NCI-H345 treated with DMSO at 0.1 percent for 48 hours (cell line): ENCODE results near the gene SAMD5.

Source experiments
- DNase-seq: peaks from one replicate; lab custom pipeline; 2025; ENCODE audit not compliant: unreplicated experiment; lab: John Stamatoyannopoulos, UW

Gene SAMD5

DNA sequence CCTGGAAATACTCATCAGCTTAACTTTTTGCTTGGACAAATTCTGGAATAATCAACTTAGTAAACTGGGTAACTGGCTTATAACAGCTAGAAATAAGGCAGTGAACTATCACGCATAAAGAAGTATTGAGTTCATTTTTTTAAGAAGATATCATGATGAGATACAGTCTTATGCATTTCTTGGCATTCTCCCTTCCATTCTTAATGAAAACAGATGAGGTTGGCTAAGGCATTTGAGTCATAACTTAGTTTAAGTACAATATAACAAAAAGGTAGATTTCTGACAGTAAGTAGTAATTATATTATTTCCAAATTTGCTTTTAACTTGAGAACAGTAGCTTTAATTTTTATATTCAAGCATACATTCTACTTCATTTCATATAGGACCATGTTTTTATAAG, 56.1 kb downstream of the SAMD5 start:
- no peak for DNase-seq

DNA sequence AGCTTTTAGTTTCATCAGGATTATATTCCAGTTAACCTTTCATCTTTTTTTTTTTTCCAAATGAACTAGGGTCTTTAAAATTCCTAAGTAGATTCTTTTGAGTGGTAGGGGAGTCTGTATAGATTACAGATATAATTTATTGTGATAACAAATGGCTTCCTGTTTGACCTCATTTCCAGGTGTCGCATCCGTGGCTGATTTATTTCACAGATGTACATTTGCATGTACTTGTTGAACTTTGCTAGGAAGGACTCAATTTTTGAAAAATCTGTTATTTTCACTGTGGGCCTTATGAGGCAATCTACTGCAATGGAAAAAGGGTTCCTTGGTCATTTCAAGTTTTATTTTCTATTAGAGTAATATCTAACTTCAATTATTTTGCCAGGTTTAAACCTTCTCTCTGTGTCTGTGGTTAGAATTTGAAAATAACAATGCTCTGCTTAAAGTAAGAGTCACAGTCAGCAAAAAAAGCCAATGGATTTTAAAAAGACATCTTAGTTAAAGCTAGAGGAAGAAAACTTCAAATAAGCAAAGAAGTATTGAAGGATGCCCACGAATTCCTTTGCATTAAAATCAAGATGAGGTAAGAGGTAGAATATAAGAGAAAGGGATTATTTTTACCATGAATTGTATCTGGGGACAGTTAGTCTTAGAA, 57.9 kb downstream of the SAMD5 start:
- no peak for DNase-seq

DNA sequence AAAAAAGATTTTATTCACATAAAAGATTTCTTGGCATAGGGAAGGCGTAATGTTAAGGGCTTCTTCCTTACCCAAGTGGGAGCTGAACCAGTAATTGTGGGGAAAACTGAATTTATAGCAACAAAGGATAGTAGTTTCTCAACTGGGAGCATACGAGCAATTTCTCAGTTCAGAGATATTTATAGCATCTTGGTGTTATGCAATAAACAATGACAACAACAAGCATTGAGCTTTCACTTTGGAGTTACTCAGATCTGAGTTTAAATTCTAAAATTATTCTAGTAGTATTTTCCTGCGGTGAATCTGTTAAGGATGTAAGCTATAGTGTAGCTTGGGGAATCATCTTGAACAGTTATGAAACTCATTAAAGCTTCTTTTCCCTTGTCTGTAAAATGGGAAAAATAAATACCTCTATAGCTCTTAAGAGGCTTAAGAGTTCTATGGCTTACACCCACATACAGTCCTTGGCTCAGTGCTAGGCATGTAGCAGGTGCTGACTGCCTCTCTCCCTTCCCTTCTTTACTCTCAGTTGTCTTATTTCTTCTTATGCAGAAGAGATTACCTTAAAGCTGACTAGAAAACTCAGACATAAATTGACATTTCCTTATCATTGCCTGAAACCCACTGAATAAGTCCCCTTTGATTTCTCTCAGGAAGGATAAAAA, 58.8 kb downstream of the SAMD5 start:
- DNase-seq = no peak

DNA sequence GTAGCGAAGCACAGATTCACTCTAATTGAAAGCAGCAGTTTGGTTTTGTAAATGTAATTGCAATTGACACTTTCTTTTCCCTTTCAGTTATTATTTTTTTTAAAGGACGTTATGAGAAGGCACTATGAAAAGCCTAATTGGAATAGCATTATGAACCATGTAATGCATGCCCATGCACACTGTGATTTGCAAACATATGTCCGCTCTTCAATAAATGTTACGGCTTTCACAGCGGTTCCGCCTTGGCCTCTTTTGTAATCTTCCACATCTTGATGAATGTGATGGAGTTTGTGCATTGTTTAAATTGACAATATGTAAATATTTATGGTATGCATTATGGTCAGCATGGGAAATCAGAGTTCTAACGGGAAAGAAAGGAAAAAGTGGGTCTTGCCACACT, 61.3 kb downstream of the SAMD5 start:
- DNase-seq = no peak

DNA sequence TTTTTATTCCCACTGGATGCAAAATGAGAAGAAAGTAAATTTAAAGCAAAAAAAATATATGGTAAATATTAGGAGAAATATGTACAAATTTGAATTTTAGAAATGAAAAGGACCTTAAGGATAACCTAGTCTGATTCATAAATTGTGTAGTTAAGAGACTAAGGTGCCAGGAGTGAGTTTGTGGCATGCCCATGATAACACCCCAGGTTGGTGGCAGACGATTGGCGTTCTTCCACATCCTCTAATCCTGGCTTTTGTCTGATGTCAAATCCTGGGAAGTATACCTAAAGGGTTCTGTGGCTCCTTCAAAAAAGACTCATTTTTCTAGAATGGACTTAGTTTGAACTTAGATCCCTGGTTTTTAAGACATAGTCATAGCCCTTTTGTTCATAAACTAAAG, 62.2 kb downstream of the SAMD5 start:
- no peak for DNase-seq

DNA sequence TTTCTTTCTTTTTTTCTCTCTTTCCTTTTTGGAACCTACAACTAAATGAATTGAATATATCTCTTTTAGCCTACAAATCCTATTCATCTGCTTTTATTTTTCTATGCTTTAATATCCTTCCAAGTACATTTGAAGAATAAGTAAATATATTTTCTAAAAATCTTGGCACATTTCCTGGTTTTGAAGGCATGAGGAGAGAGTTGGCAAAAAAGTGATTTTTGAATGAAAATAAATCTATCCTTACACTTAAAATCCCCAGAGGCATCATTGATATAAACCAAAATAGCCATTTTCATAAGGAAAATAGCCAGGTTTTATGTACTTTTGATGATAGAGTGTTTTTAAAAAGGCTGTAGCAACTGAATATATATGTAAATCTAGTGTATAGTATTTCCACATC, 69.0 kb downstream of the SAMD5 start:
- no peak for DNase-seq

DNA sequence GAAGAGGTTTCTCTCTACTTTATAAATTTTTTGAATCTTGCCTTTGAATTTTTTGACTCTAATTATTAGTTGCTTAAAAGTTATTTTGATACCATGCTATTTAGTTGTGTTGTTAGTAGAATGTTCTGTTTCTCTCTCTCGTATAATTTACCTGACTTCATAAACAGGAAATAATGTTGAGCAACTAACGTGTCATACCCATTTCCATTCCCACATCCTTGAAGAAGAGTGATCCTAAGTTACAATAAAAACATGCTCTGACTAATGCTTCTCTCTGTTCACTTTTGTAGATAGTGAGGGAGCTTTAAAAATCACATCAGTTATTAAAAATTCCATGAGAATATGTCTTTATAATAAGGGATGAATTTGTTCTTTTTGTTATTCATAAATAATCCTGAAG, 69.7 kb downstream of the SAMD5 start:
- no peak for DNase-seq

DNA sequence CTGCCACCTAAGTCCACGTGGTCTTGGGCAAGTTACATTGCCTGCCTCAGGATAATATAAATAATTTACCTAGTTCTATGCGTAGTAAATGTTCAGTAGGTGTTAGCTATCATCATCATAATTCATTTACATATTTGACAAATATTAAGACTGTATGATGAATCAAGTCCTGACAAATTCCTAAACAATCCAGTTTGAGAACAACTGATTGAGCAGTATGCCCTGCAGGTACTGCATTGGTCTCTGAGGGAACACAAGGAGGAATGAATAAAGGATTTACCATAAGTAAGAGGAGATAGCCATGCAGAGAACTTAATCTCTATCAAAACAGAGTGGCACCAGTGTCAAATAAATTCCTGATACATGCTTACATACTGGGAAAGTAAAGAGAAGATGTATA, 70.4 kb downstream of the SAMD5 start:
- DNase-seq = no peak

DNA sequence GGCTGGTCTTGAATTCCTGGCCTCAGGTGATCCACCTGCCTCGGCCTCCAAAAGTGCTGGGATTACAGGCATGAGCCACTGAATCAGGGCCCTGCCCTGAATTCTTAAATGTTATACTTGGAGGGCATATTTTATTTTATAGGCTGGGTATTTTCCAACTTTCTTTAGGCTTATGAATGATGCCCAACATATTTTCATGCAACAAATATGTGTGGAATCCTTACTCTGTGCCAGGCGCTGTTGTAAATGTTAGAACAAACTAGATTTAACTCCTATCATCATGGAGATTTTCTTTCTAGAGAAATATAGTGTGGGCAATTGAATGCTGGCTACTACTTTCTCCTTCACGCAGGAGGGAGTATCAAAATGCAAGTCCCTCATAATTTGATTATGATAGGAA, 71.2 kb downstream of the SAMD5 start:
- DNase-seq = no peak

DNA sequence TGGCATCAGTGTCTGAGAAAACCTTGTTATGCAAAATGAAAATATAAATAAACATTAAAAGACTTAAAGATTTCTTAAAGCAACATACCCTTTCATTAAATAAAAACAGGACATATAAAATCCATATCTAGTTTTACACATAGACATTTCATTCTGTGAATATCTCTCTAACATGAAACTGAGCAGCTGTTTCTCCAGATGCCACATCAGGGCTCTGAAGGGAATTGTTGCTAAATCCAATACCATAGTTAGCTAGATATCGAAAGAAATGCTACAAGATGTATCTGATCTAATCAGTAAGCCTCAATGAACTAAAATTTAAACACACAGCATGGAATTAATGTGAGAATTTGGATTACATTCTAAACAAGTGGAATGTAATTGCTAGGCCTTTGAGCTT, 74.5 kb downstream of the SAMD5 start:
- DNase-seq = no peak

DNA sequence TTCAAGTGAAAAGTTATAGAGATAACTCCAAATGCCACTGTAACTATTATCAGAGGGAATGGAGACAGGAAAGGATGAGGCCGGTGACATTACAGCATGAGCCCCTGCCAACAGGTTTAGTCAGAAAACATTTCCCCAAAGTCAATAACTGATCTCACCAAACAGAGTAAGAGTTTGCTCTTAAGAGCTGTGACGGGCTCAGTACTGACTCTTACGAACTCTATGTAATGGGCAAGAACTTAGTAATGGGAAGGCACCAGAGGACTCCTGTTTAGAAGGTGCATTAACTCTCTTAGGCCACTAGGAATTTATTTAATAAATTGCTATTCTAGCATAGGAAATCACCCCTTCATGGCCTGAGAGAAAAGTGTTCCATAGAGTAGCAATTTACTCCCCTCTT, 76.8 kb downstream of the SAMD5 start:
- no peak for DNase-seq

DNA sequence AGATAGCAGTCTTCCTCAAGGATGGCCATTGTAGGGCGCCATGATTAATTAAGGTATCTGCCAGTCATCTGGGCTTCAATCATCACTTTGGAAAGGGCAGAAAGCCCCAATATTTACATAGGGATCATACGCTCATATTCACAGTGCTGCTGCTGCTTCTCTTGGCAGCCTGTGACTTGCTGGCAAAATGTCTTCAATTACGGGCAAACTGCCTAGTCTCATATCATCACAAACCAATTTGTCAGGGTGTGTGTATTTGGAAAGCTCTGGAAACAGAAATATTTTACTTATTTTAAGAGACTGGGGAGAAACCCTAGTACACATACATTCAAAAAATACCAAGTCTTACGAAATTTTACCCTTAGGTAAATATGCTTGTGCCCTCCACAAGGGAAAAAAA, 77.6 kb downstream of the SAMD5 start:
- DNase-seq = no peak

DNA sequence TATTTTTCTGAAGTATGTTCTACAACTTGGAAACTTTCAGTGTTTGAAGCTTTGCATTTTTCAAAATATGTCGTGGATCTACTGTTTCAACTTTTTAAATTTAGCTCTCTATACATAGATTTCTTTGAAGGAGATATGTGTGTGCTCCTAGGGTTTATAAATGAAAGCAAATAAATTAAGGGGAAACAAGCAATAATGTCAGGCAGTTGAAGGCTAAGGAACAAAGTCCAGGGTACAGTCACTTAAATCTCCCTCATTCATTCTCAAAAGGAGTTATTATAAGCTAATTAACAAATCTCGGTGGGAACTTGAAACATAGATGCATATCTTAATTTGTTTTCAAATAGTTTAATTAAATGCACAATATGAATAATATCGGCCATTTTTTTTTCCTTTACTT, 79.4 kb downstream of the SAMD5 start:
- no peak for DNase-seq

DNA sequence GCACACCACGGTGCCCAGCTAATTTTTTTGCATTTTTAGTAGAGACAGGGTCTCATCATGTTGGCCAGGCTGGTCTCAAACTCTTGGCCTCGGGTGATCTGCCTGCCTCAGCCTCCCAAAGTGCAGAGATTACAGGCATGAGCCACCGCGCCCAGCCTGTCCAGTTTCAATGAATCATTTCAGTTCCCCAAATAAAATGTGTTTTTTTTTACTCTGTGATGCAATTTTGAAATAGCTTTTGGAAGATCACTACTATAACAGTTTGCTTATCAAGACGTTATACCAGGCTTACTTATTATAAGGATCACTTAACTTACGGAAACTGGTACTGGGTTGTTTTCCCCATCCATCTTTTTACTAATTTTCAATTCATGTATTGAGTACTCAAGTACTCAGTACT, 80.0 kb downstream of the SAMD5 start:
- DNase-seq = no peak

DNA sequence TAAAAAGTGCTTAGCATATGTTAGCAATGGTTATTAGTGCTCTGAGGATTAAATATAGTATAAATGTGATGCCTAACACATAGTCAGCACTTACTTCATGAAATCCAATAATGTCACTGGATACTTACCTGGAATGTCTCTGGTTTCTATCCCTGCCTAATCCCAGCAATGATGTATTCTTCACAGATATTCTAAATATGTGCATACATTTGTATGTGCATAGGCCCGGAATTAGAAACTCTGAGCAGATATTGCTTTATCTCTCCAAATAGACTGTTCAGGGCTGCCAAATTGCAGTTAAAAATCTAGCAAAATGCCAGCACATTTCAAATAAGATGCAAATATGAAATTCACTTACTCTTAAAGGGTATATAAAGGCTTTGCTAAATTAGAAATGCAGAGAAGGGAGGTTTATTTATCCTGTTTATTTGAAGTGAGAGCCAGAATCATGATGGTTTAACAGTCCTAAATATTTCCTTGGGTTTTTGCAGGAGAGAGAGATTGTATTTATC, 81.3 kb downstream of the SAMD5 start:
- DNase-seq = no peak

DNA sequence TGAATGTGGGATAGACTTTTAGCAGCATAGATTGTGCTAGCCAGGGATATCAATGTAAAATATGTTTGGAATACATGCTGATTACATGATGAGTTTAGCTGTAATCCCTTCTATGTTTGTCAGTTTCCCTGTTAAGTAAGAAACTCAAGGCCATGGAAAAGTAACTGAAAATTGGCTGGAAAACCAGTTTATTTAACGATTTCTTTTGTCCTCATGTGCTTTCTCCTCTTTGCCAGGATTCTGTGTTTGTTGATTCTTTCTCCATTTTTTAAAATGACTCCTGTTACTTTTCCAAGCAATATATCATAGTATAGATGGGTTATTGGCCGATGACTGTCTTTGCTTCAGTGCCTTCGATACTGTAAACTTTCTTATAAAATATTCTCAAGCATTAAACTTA, 87.5 kb downstream of the SAMD5 start:
- DNase-seq = no peak

DNA sequence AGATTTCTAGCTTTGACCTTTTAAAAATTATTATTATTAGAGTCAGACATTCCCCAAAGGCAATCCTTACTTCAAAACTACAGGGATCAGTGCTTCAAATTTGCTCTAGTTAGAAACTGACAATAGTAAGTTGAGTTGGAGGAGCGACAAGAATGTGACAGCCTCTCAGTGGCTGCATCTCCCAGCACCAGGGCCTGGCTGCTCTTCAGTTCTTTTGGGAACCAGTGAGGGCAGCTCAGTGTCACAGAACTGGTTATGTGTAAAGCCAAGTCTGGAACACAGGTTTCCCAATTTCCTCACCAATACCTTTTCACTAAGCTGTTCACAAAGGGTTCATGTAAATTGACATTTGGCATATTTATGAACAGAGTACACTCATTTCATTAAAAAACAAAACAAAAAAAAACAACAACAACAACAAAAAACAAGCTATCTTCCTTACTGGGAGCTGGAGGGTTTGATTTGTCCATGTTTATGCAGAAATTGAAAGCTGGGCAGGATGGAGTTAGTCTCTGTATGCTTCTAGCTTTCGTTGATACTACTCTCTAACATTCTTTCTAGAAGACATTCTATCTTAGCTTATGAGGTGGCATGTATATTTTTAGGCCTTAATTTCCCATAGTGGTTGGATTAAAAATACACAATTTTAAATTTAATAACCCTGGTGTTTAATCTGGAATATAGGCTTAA, 95.0 kb downstream of the SAMD5 start:
- no peak for DNase-seq

DNA sequence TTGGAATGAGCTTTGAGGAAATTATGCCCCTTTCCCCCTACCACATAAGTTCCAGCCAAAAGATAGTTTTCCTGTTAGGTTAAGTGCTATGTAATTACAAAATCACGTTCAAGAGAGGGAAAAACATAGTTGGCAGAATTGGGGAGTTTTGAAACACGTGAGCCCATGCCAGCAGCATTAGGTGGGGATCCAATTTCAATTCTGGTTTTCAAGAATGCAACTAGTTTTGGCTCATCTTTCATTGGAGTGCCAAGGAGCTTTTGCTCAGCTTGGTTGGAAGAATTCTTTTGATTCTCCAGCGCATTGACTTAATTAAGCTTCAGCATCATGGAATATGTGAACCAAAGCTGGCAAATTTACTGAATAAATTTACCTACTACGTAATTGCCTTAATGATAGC, 95.9 kb downstream of the SAMD5 start:
- no peak for DNase-seq

DNA sequence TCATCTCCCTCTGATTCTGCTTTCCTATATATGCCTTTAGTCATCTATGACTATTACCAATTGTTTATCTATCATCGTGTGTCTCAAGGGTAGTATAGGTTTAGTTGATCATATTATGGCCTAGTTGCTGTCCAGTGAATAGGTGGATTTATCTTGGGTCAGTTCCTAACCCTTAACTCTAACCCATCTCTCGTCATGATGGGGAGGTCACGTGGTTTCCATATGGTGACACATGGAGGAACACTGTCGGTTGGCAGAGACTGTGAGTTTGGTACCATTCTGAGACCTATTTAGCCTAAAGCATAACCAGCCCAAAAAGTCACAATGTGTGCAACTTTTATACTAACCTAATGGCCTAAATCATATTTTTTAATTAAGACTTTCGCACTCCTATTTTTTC, 103.5 kb downstream of the SAMD5 start:
- no peak for DNase-seq

DNA sequence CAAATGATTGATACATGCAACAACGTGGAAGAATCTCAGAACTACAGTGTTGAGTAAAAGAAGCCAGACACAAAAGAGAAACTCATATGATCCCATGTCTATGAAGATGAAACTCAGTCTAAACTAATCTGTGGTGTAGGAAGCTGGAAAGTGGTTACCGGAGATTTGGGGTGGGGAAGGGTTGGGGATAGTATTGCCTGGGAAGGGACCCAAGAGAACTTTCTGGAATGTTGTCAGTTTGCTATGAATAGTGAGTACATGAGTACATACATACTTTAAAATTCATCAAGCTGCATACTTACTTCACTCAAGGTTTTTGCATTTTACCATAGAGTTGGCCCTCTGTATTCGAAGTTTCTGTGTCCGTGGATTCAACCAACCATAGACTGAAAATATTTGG, 106.0 kb downstream of the SAMD5 start:
- DNase-seq = no peak

DNA sequence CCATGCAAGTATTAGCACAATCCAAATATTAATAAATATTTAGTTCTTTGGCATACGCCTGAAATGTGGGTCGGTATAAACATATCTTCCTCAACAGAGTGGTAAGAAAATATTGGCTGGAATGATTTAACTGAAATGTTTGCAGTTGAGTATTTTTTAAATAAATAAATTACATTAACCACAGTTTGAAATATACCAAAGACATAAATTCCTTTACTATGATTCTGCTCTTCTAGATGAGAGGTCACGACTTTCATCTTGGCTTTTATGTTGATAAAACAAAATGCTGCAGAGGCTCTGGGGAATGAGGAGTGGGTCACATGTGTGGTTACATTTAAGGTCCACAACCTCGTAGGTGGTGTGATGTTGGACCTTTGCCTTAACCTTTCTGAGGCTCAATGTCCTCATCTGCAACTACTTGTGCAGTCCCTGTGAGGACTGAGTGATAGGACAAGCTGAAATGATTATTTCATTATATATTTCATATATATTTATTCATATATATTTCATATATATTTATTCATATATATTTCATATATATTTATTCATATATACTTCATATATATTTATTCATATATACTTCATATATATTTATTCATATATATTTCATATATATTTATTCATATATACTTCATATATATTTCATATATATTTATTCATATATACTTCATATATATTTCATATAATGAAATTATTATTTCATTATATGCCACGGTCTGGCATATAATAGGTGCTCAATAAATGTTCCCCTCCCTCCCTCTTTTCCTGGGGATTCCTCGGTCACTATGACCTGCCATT, 107.4 kb downstream of the SAMD5 start:
- DNase-seq = no peak

DNA sequence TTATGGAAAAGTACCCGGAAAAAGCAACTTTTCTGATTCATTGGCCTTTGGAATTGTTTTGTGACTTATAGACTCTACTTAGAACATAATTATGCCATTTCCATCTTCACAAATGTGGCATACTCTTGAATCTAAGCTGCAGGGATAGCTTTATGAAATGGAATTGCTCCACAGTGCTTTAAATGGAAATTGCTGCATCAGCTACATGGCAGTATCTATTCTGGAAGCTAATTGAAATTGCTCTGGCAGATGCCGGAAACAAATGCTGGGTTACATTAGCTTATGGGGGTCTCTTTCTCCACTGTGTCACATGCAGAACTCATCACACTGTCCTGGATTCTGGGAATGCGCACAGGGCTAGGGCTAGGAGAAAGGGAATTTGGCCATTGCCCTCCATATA, 108.9 kb downstream of the SAMD5 start:
- DNase-seq = no peak
